GM18951 (cell line): ENCODE results near the gene TDP1.

Source experiments
- POLR2A ChIP-seq: IDR thresholded peaks from 4 replicates; pipeline ENCODE4 v1.6.1; 2011; ENCODE audit warnings: mild to moderate bottlenecking; ENCODE audit not compliant: insufficient read length, insufficient read depth; ENCODE audit errors: extremely low read depth
- in situ Hi-C: fragments of 300-500 bp; cut with MboI; formaldehyde crosslinking; loops from one replicate; pipeline ENCODE4 v1.12.0; 2022; ENCODE audit warnings: low sequenced_read_pairs, mixed read lengths, inconsistent platforms; ENCODE audit not compliant: unreplicated experiment

Gene TDP1

GRCh38 chr14:89920056-89920455 lies 35.7 kb upstream of the TDP1 start:
- no peak for TF ChIP-seq POLR2A
- in situ Hi-C loops: no loop called here

GRCh38 chr14:89921346-89921745 lies 34.4 kb upstream of the TDP1 start:
- TF ChIP-seq POLR2A: no peak
- in situ Hi-C loops: no loop called here

GRCh38 chr14:89922031-89922907 lies 33.5 kb upstream of the TDP1 start:
- in situ Hi-C loops: no loop called here

DNA sequence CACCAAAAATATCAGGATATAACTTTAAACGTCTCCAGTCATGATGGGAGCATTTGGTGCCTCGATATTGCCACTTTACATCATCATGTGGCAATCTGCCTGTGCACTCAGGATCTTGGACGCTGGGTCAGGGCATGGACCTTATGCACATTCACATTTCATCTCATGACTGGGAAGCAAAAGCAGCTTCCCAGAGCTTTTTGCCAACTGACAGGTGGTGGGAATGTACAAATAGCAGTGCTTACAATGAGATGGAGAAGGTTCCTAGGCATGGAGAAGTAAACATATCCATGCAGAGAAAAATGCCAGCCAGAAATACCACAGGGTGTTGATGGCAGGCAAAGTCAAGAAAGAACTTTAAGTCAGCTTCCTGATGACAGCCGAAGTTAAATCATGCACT lies 31.5 kb upstream of the TDP1 start:
- in situ Hi-C loops: no loop called here
- no peak for TF ChIP-seq POLR2A

More at GRCh38 chr14:89922031-89922907, 33.5 kb upstream of the TDP1 start:
- no peak for TF ChIP-seq POLR2A

DNA sequence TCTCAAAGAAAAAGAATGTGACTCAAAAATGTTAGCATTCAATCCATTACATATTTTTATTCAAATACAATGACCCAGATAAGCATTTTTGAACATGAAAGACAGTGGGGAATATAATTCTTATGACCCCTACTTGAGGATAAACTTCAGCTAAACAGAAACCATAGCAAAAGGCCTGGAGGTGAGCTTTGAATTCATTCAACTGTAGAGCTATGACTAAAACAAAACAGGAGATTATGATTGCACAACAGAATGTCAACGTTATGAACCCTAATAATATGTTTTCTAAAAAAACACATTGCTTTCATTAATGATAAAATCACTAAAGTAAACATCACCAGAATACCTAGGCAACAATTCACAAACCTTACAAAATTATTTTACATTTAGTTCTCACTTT lies 29.0 kb upstream of the TDP1 start:
- TF ChIP-seq POLR2A: no peak
- in situ Hi-C loops: no loop called here

DNA sequence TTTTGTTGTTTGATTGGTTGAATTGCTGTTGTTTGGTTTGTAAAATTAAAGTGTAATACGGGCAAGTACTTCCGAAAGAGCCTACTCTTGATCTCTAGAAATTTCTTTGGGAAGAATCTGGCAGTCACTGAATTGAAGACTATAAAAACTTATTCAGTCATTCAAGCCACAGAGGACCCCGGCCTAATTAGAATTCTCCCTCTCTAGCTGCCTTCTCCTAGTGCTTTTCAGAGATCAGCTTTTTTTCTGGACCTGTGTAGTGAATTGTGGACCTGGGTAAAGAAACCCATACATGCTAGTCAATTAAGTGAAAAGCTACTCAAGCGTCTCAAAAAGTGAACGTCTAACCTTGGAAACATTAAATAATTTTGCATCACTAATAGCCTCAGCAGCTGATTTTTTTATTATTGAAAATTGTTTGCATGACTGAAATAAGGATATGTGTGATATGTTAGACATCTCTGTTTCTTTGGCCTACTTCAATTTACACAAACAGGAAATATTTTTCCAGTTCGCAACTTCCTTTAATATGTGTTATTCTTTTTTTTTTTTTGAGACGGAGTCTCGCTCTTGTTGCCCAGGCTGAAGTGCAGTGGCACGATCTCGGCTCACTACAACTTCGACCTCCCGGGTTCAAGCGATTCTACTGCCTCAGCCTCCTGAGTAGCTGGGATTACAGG lies 28.4 kb upstream of the TDP1 start:
- TF ChIP-seq POLR2A: no peak

DNA sequence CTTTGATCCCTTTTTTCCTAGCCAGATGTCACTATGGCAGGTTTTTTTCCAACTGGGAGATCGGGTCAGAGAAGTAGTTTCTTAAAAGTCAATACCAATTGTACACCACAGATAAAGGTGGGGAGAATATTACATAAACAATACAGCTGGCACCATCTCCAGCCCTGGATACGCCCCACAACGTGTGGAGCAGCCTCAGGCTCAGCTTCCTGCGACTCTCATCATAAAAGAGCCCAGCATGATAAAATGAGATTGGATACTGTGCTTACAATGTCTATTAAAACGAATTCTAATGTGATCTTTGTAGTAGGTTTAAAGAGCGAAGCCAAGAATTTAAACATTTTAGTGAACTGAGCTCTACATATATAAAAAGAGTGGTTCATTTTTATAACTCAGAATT lies 22.7 kb upstream of the TDP1 start:
- in situ Hi-C loops: no loop called here
- TF ChIP-seq POLR2A: no peak

More for the DNA sequence above, 28.4 kb upstream of the TDP1 start:
- in situ Hi-C loops: no loop called here

DNA sequence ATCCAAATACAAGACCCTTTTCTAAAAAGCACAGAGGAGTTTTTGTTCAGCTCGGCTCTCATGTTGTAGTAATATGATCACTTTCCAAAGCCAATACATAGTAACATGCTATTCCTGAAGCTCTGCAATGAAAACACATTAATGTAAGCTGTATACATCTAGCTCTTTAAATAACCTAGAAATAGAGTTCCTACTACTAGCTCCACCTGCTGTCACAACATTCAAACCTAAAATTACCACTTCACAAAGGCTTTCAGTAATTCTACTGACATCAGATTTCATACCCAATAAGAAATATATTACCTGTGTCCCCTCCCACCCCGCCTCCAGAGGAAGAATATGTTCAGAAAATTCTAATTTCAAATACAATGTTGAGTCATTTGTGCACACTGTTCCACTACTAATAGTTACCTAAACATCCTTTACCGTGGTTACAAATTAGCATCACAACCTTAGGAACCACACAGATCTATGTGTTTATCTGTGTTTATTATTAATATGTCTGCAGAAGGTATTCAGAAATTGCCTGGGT lies 19.0 kb upstream of the TDP1 start:
- no peak for TF ChIP-seq POLR2A
- in situ Hi-C loops: no loop called here

GRCh38 chr14:89941830-89942377 lies 13.8 kb upstream of the TDP1 start:
- in situ Hi-C loops: no loop called here
- no peak for TF ChIP-seq POLR2A

DNA sequence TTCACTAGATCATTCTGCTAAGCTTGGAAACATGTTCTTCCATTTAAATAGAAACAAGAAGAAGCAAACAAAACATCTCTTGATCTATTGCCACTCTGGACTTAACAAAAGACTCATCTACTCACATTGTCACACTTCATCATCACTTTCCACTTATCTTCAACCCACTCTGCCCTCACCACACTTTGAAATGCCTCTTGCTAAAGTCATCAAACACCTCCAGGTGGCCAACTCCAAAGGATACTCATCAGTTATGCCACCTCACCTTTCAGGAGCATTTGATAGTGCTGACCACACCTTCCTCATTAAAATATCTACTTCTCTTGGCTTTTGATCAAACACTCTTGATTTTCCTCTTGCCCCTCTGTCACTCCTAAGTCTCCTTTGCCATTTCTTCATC lies 8.4 kb upstream of the TDP1 start:
- in situ Hi-C loops: no loop called here
- no peak for TF ChIP-seq POLR2A

GRCh38 chr14:89952576-89952975 lies 3.2 kb upstream of the TDP1 start:
- in situ Hi-C loops: no loop called here
- TF ChIP-seq POLR2A: no peak

DNA sequence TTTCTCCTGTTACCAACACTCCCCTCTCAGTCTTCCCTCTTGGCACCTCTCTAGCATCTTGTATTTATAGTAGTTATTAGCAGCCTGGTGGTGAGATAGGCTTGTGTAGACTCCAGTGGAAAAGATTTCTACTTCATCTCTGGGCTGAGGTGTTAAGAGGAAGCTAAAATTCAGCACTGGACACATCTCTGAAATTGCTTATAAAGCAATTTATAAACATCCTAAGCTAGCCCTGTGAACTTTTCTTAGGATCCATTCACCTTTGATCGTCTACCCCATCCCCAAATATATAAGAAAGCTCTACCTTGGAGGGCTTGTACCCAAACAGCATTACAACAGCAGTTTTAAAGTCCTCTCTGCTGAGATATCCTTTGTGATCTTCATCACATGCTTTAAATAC lies 2.1 kb upstream of the TDP1 start:
- no peak for TF ChIP-seq POLR2A
- in situ Hi-C loops: no loop called here
